ENCODE data around the gene LRRFIP1. TPM values are rescaled to one million over a fixed set of nuclear protein-coding genes. Genes with fewer than 3 reads are reported as not detected.
A peak's percentile ranks its signal among the peaks of the same experiment; 100 is the strongest.
"Not testable (repeated sequence)": the region's sequence is repeated elsewhere in the genome, so short reads cannot be mapped to it uniquely, and the experiment has no call there.

LRRFIP1 gene
- total RNA-seq, 4 donors from 2014 or later = 62.8 to 199 (median 121) TPM

GRCh38 chr2:237745250-237745613 is 117.8 kb downstream of the LRRFIP1 start:
- intact Hi-C loops (cut with DNase I; ENCODE audit: low total_unique reads) = loop anchor here (2.0 to 10.0 kb wide), 3 partner anchors 73 to 230 kb away; no protein-coding TSS in a partner anchor

DNA sequence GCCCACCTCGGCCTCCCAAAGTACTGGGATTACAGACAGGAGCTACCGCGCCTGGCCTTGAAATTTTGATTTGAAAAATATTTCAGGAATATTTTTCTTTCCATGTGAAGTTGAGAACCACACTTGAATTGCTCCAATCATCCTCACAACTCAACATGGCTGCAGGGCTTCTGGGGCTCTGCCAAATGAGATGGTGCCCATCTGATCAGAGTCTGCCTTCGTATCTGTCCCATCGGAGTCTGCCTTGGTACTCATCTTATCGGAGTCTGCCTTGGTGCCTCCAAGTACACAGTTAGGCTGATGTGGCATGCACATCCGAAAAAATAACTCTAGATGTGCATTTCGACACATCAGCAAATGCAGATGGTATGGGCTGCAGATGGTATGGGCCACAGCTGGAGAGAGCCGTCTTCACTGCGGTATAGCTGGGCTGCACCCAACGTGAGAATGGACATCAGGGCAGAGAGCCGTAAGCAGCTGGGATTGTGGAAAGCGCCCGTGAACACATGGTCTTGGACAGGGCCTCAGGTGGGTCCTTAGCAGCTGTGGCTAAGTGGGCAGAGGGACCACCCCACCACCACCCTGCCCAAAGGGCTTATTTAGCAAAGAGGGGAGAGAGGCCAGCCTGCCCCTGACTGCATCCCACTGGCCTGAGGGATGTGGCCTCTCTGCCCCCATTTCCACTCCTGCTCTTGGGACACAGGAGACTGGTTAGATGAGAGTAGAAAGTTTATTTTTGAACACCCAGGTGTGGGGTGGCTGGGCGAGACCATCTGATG is 119.1 kb downstream of the LRRFIP1 start:
- TF ChIP-seq POLR2A (IDR thresholded peaks at IDR 0.05) = no peak
- TF ChIP-seq, protein P1, sequence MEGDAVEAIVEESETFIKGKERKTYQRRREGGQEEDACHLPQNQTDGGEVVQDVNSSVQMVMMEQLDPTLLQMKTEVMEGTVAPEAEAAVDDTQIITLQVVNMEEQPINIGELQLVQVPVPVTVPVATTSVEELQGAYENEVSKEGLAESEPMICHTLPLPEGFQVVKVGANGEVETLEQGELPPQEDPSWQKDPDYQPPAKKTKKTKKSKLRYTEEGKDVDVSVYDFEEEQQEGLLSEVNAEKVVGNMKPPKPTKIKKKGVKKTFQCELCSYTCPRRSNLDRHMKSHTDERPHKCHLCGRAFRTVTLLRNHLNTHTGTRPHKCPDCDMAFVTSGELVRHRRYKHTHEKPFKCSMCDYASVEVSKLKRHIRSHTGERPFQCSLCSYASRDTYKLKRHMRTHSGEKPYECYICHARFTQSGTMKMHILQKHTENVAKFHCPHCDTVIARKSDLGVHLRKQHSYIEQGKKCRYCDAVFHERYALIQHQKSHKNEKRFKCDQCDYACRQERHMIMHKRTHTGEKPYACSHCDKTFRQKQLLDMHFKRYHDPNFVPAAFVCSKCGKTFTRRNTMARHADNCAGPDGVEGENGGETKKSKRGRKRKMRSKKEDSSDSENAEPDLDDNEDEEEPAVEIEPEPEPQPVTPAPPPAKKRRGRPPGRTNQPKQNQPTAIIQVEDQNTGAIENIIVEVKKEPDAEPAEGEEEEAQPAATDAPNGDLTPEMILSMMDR (IDR thresholded peaks at IDR 0.05) = no peak
- Histone ChIP-seq H3K4me3 (no peak overlapping the region), H3K36me3 (no peaks in the 10 kb centered on the region), H3K9me3 (no peaks in the 10 kb centered on the region), H3K27ac (no peak overlapping the region), H3K27me3 (no peaks in the 10 kb centered on the region), H3K4me1 (peaks cover 0 to 17% of the 10 kb centered on the region in 2 donors)
- intact Hi-C loops (cut with DNase I; ENCODE audit: low total_unique reads) = loop anchor here (5.0 to 10.0 kb wide), 2 partner anchors 74 to 232 kb away; no protein-coding TSS in a partner anchor
- no peak for DNase-seq

More at GRCh38 chr2:237745250-237745613, 117.8 kb downstream of the LRRFIP1 start:
- Histone ChIP-seq H3K27ac (peak overlapping the region in 1 of 2 donors; percentile 91), H3K36me3 (no peaks in the 10 kb centered on the region), H3K27me3 (no peaks in the 10 kb centered on the region), H3K4me1 (peaks cover 0 to 23% of the 10 kb centered on the region in 2 donors), H3K9me3 (no peaks in the 10 kb centered on the region), H3K4me3 (no peak overlapping the region)
- TF ChIP-seq, protein P1 (IDR thresholded peaks at IDR 0.05) = no peak
- no peak for DNase-seq

DNA sequence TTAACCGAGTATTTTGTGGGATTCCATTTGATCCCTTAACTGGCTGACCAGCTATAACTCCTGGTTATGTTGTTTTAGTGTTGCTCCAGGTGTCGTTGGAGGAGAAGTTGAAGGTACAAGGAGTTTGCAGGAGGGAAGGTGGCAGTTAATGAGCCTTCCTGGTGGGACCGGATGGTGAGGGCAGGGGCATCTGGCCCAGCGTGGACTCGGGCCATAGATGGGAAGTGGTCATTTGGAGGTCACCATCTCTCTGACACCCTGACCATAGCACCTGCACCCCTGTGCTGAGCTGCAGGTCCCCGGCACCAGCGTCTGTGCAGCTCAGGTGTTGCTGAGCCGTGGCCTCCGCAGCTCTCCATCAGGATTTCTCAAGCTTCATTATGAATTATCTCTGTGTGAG is 119.8 kb downstream of the LRRFIP1 start:
- intact Hi-C loops (cut with DNase I; ENCODE audit: low total_unique reads) = loop anchor here (5.0 to 10.0 kb wide), 2 partner anchors 75 to 232 kb away; no protein-coding TSS in a partner anchor
- H3K36me3 ChIP-seq = no peaks in the 10 kb centered on the region
- H3K27me3 ChIP-seq = no peaks in the 10 kb centered on the region
- no peak overlapping the region for H3K27ac ChIP-seq
- peaks cover 0 to 17% of the 10 kb centered on the region in 2 donors for H3K4me1 ChIP-seq
- TF ChIP-seq, protein P1 (IDR thresholded peaks at IDR 0.05) = no peak
- TF ChIP-seq POLR2A (IDR thresholded peaks at IDR 0.05) = no peak
- H3K4me3 ChIP-seq = no peak overlapping the region
- DNase-seq = no peak
- H3K9me3 ChIP-seq = no peaks in the 10 kb centered on the region

GRCh38 chr2:237749002-237749401 is 121.6 kb downstream of the LRRFIP1 start:
- intact Hi-C loops (cut with DNase I; ENCODE audit: low total_unique reads) = loop anchor here (5.0 to 10.0 kb wide), 2 partner anchors 77 to 234 kb away; no protein-coding TSS in a partner anchor
- Histone ChIP-seq H3K4me3 (no peak overlapping the region), H3K4me1 (peaks cover 0 to 13% of the 10 kb centered on the region in 2 donors), H3K9me3 (no peaks in the 10 kb centered on the region), H3K27me3 (no peaks in the 10 kb centered on the region), H3K27ac (no peak overlapping the region), H3K36me3 (no peaks in the 10 kb centered on the region)
- DNase-seq = no peak
- TF ChIP-seq POLR2A (IDR thresholded peaks at IDR 0.05) = no peak
- TF ChIP-seq, protein P1 (IDR thresholded peaks at IDR 0.05) = no peak

- no peaks in the 10 kb centered on the region for H3K9me3 ChIP-seq
- H3K4me3 ChIP-seq = no peak overlapping the region
- no peaks in the 10 kb centered on the region for H3K27me3 ChIP-seq
- H3K36me3 ChIP-seq = no peaks in the 10 kb centered on the region
- no peak for TF ChIP-seq POLR2A (IDR thresholded peaks at IDR 0.05)
- TF ChIP-seq, protein P1 (IDR thresholded peaks at IDR 0.05) = no peak
- H3K27ac ChIP-seq = no peak overlapping the region
- no peak for DNase-seq
- peaks cover 0 to 6% of the 10 kb centered on the region in 2 donors for H3K4me1 ChIP-seq
- intact Hi-C loops (cut with DNase I; ENCODE audit: low total_unique reads) = loop anchor here (5.0 to 10.0 kb wide), 2 partner anchors 78 to 235 kb away; no protein-coding TSS in a partner anchor
Measured at GRCh38 chr2:237749961-237750360, 122.6 kb downstream of the LRRFIP1 start.

DNA sequence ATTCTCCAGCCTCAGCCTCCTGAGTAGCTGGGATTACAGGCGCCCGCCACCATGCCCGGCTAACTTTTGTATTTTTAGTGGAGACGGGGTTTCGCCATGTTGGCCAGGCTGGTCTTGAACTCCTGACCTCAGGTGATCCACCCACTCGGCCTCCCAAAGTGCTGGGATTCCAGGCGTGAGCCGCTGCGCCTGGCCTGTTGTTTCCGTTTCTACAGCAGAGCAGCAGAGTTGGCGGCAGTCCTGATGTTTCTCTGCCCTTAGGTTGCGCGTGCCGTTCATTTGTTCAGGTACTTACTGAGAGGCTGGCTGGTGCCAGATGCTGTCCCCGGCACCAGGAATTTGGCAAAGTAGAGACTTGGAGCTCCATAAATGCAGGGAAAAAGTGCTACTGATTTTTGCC is 123.1 kb downstream of the LRRFIP1 start:
- intact Hi-C loops (cut with DNase I; ENCODE audit: low total_unique reads); H3K9me3 ChIP-seq; H3K36me3 ChIP-seq; H3K27me3 ChIP-seq; H3K27ac ChIP-seq; DNase-seq; H3K4me3 ChIP-seq; H3K4me1 ChIP-seq: not testable (repeated sequence)

Measured in uterus (tissue), 4 donors.